Measurements from ENCODE around the gene RASGRF2.

Gene RASGRF2

Small RNAs within 50 kb of the gene (small RNA-seq; reads per million reads assigned to genes)
- gene AC026436.1, result 0 reads per million in 2 experiments

Measured in SK-N-DZ (cell line).